HEK293 (cell line): Measurements from ENCODE around the gene XRCC6.
A peak's percentile ranks its signal among the peaks of the same experiment; 100 is the strongest.

Source experiments
- CTCF ChIP-seq: fragments of 450-650 bp; formaldehyde crosslinking; IDR thresholded peaks from 2 replicates; pipeline ENCODE4 v1.5.1; 2016; ENCODE audit warnings: missing biosample characterization, missing genetic modification characterization
- GLIS2 ChIP-seq: fragments of 450-650 bp; formaldehyde crosslinking; IDR thresholded peaks from 2 replicates; pipeline ENCODE4 v1.5.1; 2016; ENCODE audit warnings: missing biosample characterization, missing genetic modification characterization
- KLF7 ChIP-seq: fragments of 450-650 bp; formaldehyde crosslinking; IDR thresholded peaks from 2 replicates; pipeline ENCODE4 v1.5.1; 2016; ENCODE audit warnings: missing biosample characterization, missing genetic modification characterization, borderline replicate concordance
- KLF8 ChIP-seq: fragments of 450-650 bp; formaldehyde crosslinking; IDR thresholded peaks from 2 replicates; pipeline ENCODE4 v1.5.1; 2016; ENCODE audit warnings: missing biosample characterization, missing genetic modification characterization
- MYNN ChIP-seq: fragments of 450-650 bp; formaldehyde crosslinking; IDR thresholded peaks from 2 replicates; pipeline ENCODE4 v1.5.1; 2016; ENCODE audit warnings: missing biosample characterization, missing genetic modification characterization, borderline replicate concordance
- PRDM10 ChIP-seq: fragments of 450-650 bp; formaldehyde crosslinking; IDR thresholded peaks from 2 replicates; pipeline ENCODE4 v1.5.1; 2016; ENCODE audit warnings: missing biosample characterization, missing genetic modification characterization
- SCRT2 ChIP-seq: fragments of 450-650 bp; formaldehyde crosslinking; IDR thresholded peaks from 2 replicates; pipeline ENCODE4 v1.5.1; 2016; ENCODE audit warnings: missing biosample characterization, missing genetic modification characterization
- SP3 ChIP-seq: fragments of 450-650 bp; formaldehyde crosslinking; IDR thresholded peaks from 2 replicates; pipeline ENCODE4 v1.5.1; 2016; ENCODE audit warnings: missing biosample characterization, missing genetic modification characterization
- WT1 ChIP-seq: fragments of 450-650 bp; formaldehyde crosslinking; IDR thresholded peaks from 2 replicates; pipeline ENCODE4 v1.5.1; 2016; ENCODE audit warnings: missing biosample characterization, missing genetic modification characterization
- ZBTB1 ChIP-seq: fragments of 450-650 bp; formaldehyde crosslinking; IDR thresholded peaks from 2 replicates; pipeline ENCODE4 v1.5.1; 2016; ENCODE audit warnings: missing biosample characterization, missing genetic modification characterization
- ZBTB8A ChIP-seq: fragments of 450-650 bp; formaldehyde crosslinking; IDR thresholded peaks from 2 replicates; pipeline ENCODE4 v1.5.1; 2016; ENCODE audit warnings: missing biosample characterization, missing genetic modification characterization
- ZFP69B ChIP-seq: fragments of 450-650 bp; formaldehyde crosslinking; IDR thresholded peaks from 2 replicates; pipeline ENCODE4 v1.5.1; 2016; ENCODE audit warnings: missing biosample characterization, missing genetic modification characterization
- ZNF132 ChIP-seq: fragments of 450-650 bp; formaldehyde crosslinking; IDR thresholded peaks from 2 replicates; pipeline ENCODE4 v1.5.1; 2017; ENCODE audit warnings: missing biosample characterization, missing genetic modification characterization, borderline replicate concordance
- ZNF155 ChIP-seq: fragments of 450-650 bp; formaldehyde crosslinking; IDR thresholded peaks from 2 replicates; pipeline ENCODE4 v1.5.1; 2016; ENCODE audit warnings: missing biosample characterization, missing genetic modification characterization
- ZNF157 ChIP-seq: fragments of 450-650 bp; formaldehyde crosslinking; IDR thresholded peaks from 2 replicates; pipeline ENCODE4 v1.5.1; 2016; ENCODE audit warnings: missing biosample characterization, missing genetic modification characterization
- ZNF19 ChIP-seq: fragments of 450-650 bp; formaldehyde crosslinking; IDR thresholded peaks from 2 replicates; pipeline ENCODE4; 2016; ENCODE audit warnings: missing biosample characterization, missing genetic modification characterization, low read depth
- ZNF239 ChIP-seq: fragments of 450-650 bp; formaldehyde crosslinking; IDR thresholded peaks from 2 replicates; pipeline ENCODE4 v1.5.1; 2016; ENCODE audit warnings: missing biosample characterization, missing genetic modification characterization
- ZNF26 ChIP-seq: fragments of 450-650 bp; formaldehyde crosslinking; IDR thresholded peaks from 2 replicates; pipeline ENCODE4 v1.5.1; 2016; ENCODE audit warnings: missing biosample characterization, missing genetic modification characterization
- ZNF280C ChIP-seq: fragments of 450-650 bp; formaldehyde crosslinking; IDR thresholded peaks from 2 replicates; pipeline ENCODE4 v1.5.1; 2016; ENCODE audit warnings: missing biosample characterization, missing genetic modification characterization
- ZNF311 ChIP-seq: fragments of 450-650 bp; formaldehyde crosslinking; IDR thresholded peaks from 2 replicates; pipeline ENCODE4 v1.5.1; 2017; ENCODE audit warnings: missing biosample characterization, missing genetic modification characterization, borderline replicate concordance
- ZNF354C ChIP-seq: fragments of 450-650 bp; formaldehyde crosslinking; IDR thresholded peaks from 2 replicates; pipeline ENCODE4 v1.5.1; 2016; ENCODE audit warnings: missing biosample characterization, missing genetic modification characterization, low read depth, borderline replicate concordance
- ZNF423 ChIP-seq: fragments of 450-650 bp; formaldehyde crosslinking; IDR thresholded peaks from 2 replicates; pipeline ENCODE4 v1.5.1; 2016; ENCODE audit warnings: missing biosample characterization, missing genetic modification characterization
- ZNF521 ChIP-seq: fragments of 450-650 bp; formaldehyde crosslinking; IDR thresholded peaks from 2 replicates; pipeline ENCODE4 v1.5.1; 2017; ENCODE audit warnings: missing biosample characterization, mild to moderate bottlenecking, missing genetic modification characterization
- ZNF549 ChIP-seq: fragments of 450-650 bp; IDR thresholded peaks from 2 replicates; pipeline ENCODE4 v1.5.1; 2018; ENCODE audit warnings: missing biosample characterization, missing genetic modification characterization, mild to moderate bottlenecking, inconsistent platforms, moderate library complexity
- ZNF626 ChIP-seq: fragments of 450-650 bp; sonication (Bioruptor Pico); formaldehyde crosslinking; IDR thresholded peaks from 2 replicates; pipeline ENCODE4 v1.5.1; 2018; ENCODE audit warnings: missing biosample characterization, missing genetic modification characterization, inconsistent platforms
- ZSCAN18 ChIP-seq: fragments of 450-650 bp; formaldehyde crosslinking; IDR thresholded peaks from 2 replicates; pipeline ENCODE4 v1.5.1; 2016; ENCODE audit warnings: missing biosample characterization, missing genetic modification characterization
- TF ChIP-seq, protein P1 (sequence below): fragments of 450-650 bp; formaldehyde crosslinking; IDR thresholded peaks from 2 replicates; pipeline ENCODE4 v1.5.1; 2016; ENCODE audit warnings: missing biosample characterization, missing genetic modification characterization

XRCC6 gene

GRCh38 chr22:41621099-41621910, at the start of gene XRCC6 (continued):
- TF ChIP-seq PRDM10 (tag by site-specific recombination) (no peak; the same call in none of the 2 replicates), CTCF (tag by site-specific recombination) (no peak), WT1 (no peak), ZNF549 (tag by site-specific recombination) (no peak), ZNF280C (tag by site-specific recombination) (no peak), ZNF132 (tag by site-specific recombination) (no peak), MYNN (no peak), ZNF155 (no peak), KLF8 (tag by site-specific recombination) (peak; percentile 68; the same call in 1 of the 2 replicates), ZNF423 (no peak), ZBTB8A (tag by site-specific recombination) (peak; percentile 69), ZNF239 (tag by site-specific recombination) (no peak), GLIS2 (tag by site-specific recombination) (no peak), KLF7 (no peak), ZNF311 (tag by site-specific recombination) (no peak), ZNF354C (tag by site-specific recombination) (no peak), ZFP69B (tag by site-specific recombination) (no peak), ZBTB1 (no peak), ZSCAN18 (tag by site-specific recombination) (peak; percentile 51; the same call in 1 of the 2 replicates), ZNF521 (tag by site-specific recombination) (no peak), ZNF19 (tag by site-specific recombination) (no peak), SCRT2 (tag by site-specific recombination) (no peak), SP3 (tag by site-specific recombination) (peak; percentile 90), ZNF626 (tag by site-specific recombination) (no peak), ZNF157 (tag by site-specific recombination) (no peak), ZNF26 (tag by site-specific recombination) (no peak)
- TF ChIP-seq, protein P1, sequence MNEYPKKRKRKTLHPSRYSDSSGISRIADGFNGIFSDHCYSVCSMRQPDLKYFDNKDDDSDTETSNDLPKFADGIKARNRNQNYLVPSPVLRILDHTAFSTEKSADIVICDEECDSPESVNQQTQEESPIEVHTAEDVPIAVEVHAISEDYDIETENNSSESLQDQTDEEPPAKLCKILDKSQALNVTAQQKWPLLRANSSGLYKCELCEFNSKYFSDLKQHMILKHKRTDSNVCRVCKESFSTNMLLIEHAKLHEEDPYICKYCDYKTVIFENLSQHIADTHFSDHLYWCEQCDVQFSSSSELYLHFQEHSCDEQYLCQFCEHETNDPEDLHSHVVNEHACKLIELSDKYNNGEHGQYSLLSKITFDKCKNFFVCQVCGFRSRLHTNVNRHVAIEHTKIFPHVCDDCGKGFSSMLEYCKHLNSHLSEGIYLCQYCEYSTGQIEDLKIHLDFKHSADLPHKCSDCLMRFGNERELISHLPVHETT (tag by site-specific recombination) = peak; percentile 59; the same call in 1 of the 2 replicates
